ENCODE measurements around the gene CFAP251. TPM values are rescaled to one million over a fixed set of nuclear protein-coding genes. Genes with fewer than 3 reads are reported as not detected.
"Not testable (repeated sequence)": the region's sequence is repeated elsewhere in the genome, so short reads cannot be mapped to it uniquely, and the experiment has no call there.

Gene CFAP251
- total RNA-seq, 4 donors from 2014 or later = 0.66 to 1.9 (median 0.87) TPM

- intact Hi-C loops (cut with DNase I) = no loop called here
- TF ChIP-seq EP300 (IDR thresholded peaks at IDR 0.05) (no peak), POLR2A (IDR thresholded peaks at IDR 0.05; ENCODE audit: low read depth) (no peak), POLR2AphosphoS5 (IDR thresholded peaks at IDR 0.05) (no peak), CTCF (IDR thresholded peaks at IDR 0.05) (no peak)
- DNase-seq (ENCODE audit: extremely low spot score) = no peak
- H3K4me3 ChIP-seq = no peak overlapping the region
- no peak overlapping the region for H3K27ac ChIP-seq (replicated peaks in 1 of 4)
- no peaks in the 10 kb centered on the region for H3K27me3 ChIP-seq
- no peaks in the 10 kb centered on the region for H3K4me1 ChIP-seq
- H3K36me3 ChIP-seq = no peaks in the 10 kb centered on the region
- WGBS = 86% methylated on average over 14 of the region's 14 CpGs
- no peaks in the 10 kb centered on the region for H3K9me3 ChIP-seq
Measured at GRCh38 chr12:121986489-121987245, 68.3 kb downstream of the CFAP251 start.

GRCh38 chr12:121988519-121988918 lies 70.1 kb downstream of the CFAP251 start:
- intact Hi-C loops (cut with DNase I); H3K27ac ChIP-seq (replicated peaks in 1 of 4); H3K4me3 ChIP-seq; H3K9me3 ChIP-seq; H3K36me3 ChIP-seq; H3K4me1 ChIP-seq; H3K27me3 ChIP-seq; DNase-seq (ENCODE audit: extremely low spot score): not testable (repeated sequence)
- 94% methylated on average over 10 of the region's 10 CpGs for WGBS

GRCh38 chr12:121989276-121990113 lies 71.1 kb downstream of the CFAP251 start:
- no peaks in the 10 kb centered on the region for H3K27me3 ChIP-seq
- intact Hi-C loops (cut with DNase I) = no loop called here
- no peak for TF ChIP-seq POLR2AphosphoS5 (IDR thresholded peaks at IDR 0.05)
- no peak for TF ChIP-seq POLR2A (IDR thresholded peaks at IDR 0.05; ENCODE audit: low read depth)
- no peak for TF ChIP-seq CTCF (IDR thresholded peaks at IDR 0.05)
- TF ChIP-seq EP300 (IDR thresholded peaks at IDR 0.05) = no peak
- DNase-seq (ENCODE audit: extremely low spot score) = no peak
- no peaks in the 10 kb centered on the region for H3K36me3 ChIP-seq
- no peaks in the 10 kb centered on the region for H3K9me3 ChIP-seq
- H3K27ac ChIP-seq (replicated peaks in 1 of 4) = no peak overlapping the region
- no peak overlapping the region for H3K4me3 ChIP-seq
- 90% methylated on average over 14 of the region's 14 CpGs for WGBS
- H3K4me1 ChIP-seq = no peaks in the 10 kb centered on the region

- Histone ChIP-seq H3K4me1 (no peaks in the 10 kb centered on the region), H3K27me3 (no peaks in the 10 kb centered on the region), H3K27ac (replicated peaks in 1 of 4) (no peak overlapping the region), H3K4me3 (no peak overlapping the region), H3K36me3 (no peaks in the 10 kb centered on the region), H3K9me3 (no peaks in the 10 kb centered on the region)
- DNase-seq (ENCODE audit: extremely low spot score) = no peak
- WGBS = 93% methylated on average over 4 of the region's 6 CpGs
- intact Hi-C loops (cut with DNase I) = no loop called here
- TF ChIP-seq POLR2A (IDR thresholded peaks at IDR 0.05; ENCODE audit: low read depth) (no peak), CTCF (IDR thresholded peaks at IDR 0.05) (no peak), EP300 (IDR thresholded peaks at IDR 0.05) (no peak), POLR2AphosphoS5 (IDR thresholded peaks at IDR 0.05) (no peak)
Measured at GRCh38 chr12:121990114-121990647, 71.8 kb downstream of the CFAP251 start.
